Measurements from ENCODE around the gene RNF167.

GRCh38 chr17:4928881-4929280, 11.2 kb upstream of the RNF167 start:
- TF ChIP-seq POLR2AphosphoS5 (IDR thresholded peaks at IDR 0.05; ENCODE audit: low read depth, low read length) (no peak), POLR2A (IDR thresholded peaks at IDR 0.05; ENCODE audit: low read depth, low read length) (no peak)

Measured in GM12892 (cell line).